HG02763 (cell line): ENCODE results near the gene AFAP1L1.
"Not testable (repeated sequence)": the region's sequence is repeated elsewhere in the genome, so short reads cannot be mapped to it uniquely, and the experiment has no call there.

ENCODE experiments used
- ATAC-seq: cut with Tn5 transposase; IDR thresholded peaks from one replicate; pipeline ENCODE4 v1.9.1; 2021; ENCODE audit warnings: mild to moderate bottlenecking, moderate library complexity; ENCODE audit not compliant: unreplicated experiment

AFAP1L1 gene

GRCh38 chr5:149386166-149386565 is 114.5 kb downstream of the AFAP1L1 start:
- no peak for ATAC-seq

GRCh38 chr5:149387081-149387631 is 115.5 kb downstream of the AFAP1L1 start:
- no peak for ATAC-seq

- ATAC-seq = no peak
These were observed 116.3 kb downstream of the AFAP1L1 start for GRCh38 chr5:149387982-149388381.

DNA sequence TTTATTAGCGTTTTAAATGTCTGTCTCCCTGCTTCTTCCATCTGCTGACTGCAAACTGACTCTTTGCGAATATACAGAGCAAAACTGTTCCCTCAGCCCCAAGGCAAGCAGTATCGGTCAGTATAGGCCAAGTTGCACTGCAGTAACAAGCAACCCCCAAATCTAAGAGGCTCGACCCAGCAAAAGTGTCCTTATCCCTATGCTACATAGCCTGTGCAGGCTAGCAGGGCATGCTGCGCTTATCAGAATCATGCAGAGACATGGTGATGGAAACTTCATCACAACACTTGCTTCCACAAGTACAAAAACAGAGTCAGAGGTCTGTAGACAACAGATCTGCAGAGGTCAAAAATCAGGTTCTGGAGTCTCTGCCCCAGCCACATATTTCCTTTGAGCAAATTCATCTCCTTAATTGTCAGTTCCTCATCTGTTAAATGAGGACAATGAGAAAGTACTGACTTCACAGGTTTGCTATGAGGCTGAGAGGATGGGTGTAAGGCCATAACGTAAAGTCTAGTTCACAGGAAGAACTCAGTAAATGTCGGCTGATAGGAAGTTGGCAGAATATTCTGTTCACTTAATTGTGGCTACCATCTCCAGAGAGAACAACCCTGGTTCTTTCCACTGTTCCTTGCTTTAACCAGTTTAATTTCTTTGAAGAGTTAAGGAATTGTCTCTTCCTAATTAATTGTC is 117.0 kb downstream of the AFAP1L1 start:
- no peak for ATAC-seq

DNA sequence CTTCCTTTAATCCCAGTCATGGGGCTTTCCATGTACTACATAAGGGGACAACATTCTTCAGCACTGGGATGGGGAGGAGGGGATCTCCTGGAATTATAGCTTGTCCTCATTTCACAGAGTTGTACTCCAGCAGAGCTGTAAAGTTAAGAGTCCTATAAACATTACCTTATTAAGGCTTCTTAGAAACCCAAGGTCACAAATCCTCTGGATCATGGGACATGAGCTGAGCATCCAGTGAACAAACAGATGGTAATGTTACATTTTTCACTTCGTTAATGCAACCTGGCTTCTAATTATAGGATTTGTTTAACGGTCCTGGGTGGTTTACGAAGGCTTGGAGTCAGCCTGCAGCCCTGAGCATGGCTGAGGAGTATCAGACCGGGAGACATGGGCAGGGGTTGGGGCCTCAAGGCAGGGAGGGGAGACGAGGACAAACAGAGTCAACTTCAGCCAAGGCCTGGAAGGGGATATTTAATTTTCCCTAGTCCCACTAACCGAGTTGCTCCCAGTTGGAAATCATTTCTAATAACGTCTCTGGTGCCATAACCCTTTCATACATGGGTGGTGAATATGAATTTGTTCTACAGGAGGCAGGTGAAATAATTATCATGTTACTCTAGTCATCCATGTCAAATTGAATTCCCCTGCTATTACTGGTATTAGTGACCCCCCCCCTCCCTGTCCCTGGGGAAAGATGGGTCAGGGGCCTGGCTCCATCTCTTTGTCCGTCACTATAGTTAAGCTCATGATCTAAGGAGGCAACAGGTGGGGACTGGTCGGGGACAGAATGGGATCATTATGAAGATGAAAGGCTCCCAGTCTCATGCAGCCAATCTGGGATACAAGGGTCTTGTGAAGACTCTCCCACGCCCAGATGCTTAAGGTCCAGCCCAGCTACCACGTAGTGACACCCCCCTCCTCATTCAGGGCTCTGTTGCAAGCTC is 118.2 kb downstream of the AFAP1L1 start:
- no peak for ATAC-seq

GRCh38 chr5:149391076-149391475 is 119.4 kb downstream of the AFAP1L1 start:
- not testable (repeated sequence) for ATAC-seq
